ENCODE data around the gene TIFAB. TPM values are rescaled to one million over a fixed set of nuclear protein-coding genes. Genes with fewer than 3 reads are reported as not detected.

Gene TIFAB
- total RNA-seq, 1 donor from 2014 or later = not detected

GRCh38 chr5:135428586-135428985 lies 23.6 kb downstream of the TIFAB start:
- no peak for DNase-seq (ENCODE audit: low read depth, low spot score)

GRCh38 chr5:135426102-135427082 lies 25.8 kb downstream of the TIFAB start:
- peak; percentile 15 for DNase-seq (ENCODE audit: low read depth, low spot score)

GRCh38 chr5:135425641-135426040 lies 26.5 kb downstream of the TIFAB start:
- no peak for DNase-seq (ENCODE audit: low read depth, low spot score)

- DNase-seq (ENCODE audit: low read depth, low spot score) = no peak
These were observed 28.3 kb downstream of the TIFAB start for GRCh38 chr5:135423846-135424168.

- no peak for DNase-seq (ENCODE audit: low read depth, low spot score)
These were observed 28.9 kb downstream of the TIFAB start for GRCh38 chr5:135423146-135423845.

- no peak for DNase-seq (ENCODE audit: low read depth, low spot score)
These were observed 29.7 kb downstream of the TIFAB start for GRCh38 chr5:135422419-135422818.

- DNase-seq (ENCODE audit: low read depth, low spot score) = no peak
These were observed 35.1 kb downstream of the TIFAB start for GRCh38 chr5:135417083-135417482.

GRCh38 chr5:135405082-135405481 lies 47.1 kb downstream of the TIFAB start:
- DNase-seq (ENCODE audit: low read depth, low spot score) = no peak

GRCh38 chr5:135402031-135402430 lies 50.1 kb downstream of the TIFAB start:
- no peak for DNase-seq (ENCODE audit: low read depth, low spot score)

GRCh38 chr5:135400866-135401265 lies 51.3 kb downstream of the TIFAB start:
- DNase-seq (ENCODE audit: low read depth, low spot score) = no peak

GRCh38 chr5:135399794-135400542 lies 52.2 kb downstream of the TIFAB start:
- DNase-seq (ENCODE audit: low read depth, low spot score) = no peak

GRCh38 chr5:135398855-135399793 lies 53.0 kb downstream of the TIFAB start, which contains the start of gene MACROH2A1:
Gene MACROH2A1 (minus strand): TSS chr5:135399231. CDS start chr5:135389093, 10,138 bp downstream.
- peak; percentile 36 for DNase-seq (ENCODE audit: low read depth, low spot score)

- DNase-seq (ENCODE audit: low read depth, low spot score) = no peak
These were observed 53.8 kb downstream of the TIFAB start for GRCh38 chr5:135398160-135398854.

Other genes starting within 250 kb of the TIFAB start
- 187 and 194 TPM in 2 replicates for gene MACROH2A1, start 53.1 kb downstream of the TIFAB start, total RNA-seq
- not detected in 2 replicates for gene DCANP1, start 5.0 kb downstream of the TIFAB start, total RNA-seq
- not detected in 2 replicates for gene NEUROG1, start 83.6 kb upstream of the TIFAB start, total RNA-seq
- not detected in 2 replicates for gene CXCL14, start 126.6 kb upstream of the TIFAB start, total RNA-seq

All from pulmonary artery endothelial cell (primary cell).